WTC11 (cell line): ENCODE data around the gene RNF113A. TPM values are rescaled to one million over a fixed set of nuclear protein-coding genes. Genes with fewer than 3 reads are reported as not detected.

ENCODE experiments used
- ATAC-seq: fragments of 200-7000 bp; cut with Tn5 transposase; 2 replicates; pipeline ENCODE4 v1.10.0; 2021; ENCODE audit warnings: mild to moderate bottlenecking, moderate library complexity
- CTCF ChIA-PET: fragments of 300-600 bp; sonication (Branson Sonifier 250); formaldehyde crosslinking; loops from one replicate; lab custom pipeline; 2021; ENCODE audit warnings: antibody characterized with exemption; lab: Charles Lee
- POLR2A ChIA-PET: fragments of 350-600 bp; sonication (Branson Sonifier 250); formaldehyde crosslinking; loops from one replicate; lab custom pipeline; 2021; ENCODE audit warnings: antibody characterized with exemption; lab: Charles Lee
- DNase-seq: peaks from one replicate; pipeline ENCODE4 v3.0.0; 2021; ENCODE audit warnings: low spot score
- H3K27ac Mint-ChIP-seq: 2 replicates; pipeline ENCODE4 v1.8.0; 2021; ENCODE audit warnings: mixed read lengths
- H3K27me3 Mint-ChIP-seq: 2 replicates; pipeline ENCODE4 v1.8.0; 2021; ENCODE audit warnings: low read depth, mild to moderate bottlenecking, moderate library complexity, mixed read lengths
- H3K36me3 Mint-ChIP-seq: 2 replicates; pipeline ENCODE4 v1.8.0; 2021; ENCODE audit warnings: mixed read lengths
- H3K4me1 Mint-ChIP-seq: 2 replicates; pipeline ENCODE4 v1.8.0; 2022; ENCODE audit warnings: mixed read lengths
- H3K4me3 Mint-ChIP-seq: 2 replicates; pipeline ENCODE4 v1.8.0; 2021; ENCODE audit warnings: mild to moderate bottlenecking, moderate library complexity, mixed read lengths
- H3K9me3 Mint-ChIP-seq: 2 replicates; pipeline ENCODE4 v1.8.0; 2021; ENCODE audit warnings: mixed read lengths
- CTCF ChIP-seq: fragments of 200-600 bp; IDR thresholded peaks from 2 replicates; pipeline ENCODE4 v1.8.0; 2022; ENCODE audit warnings: antibody characterized with exemption
- ELF4 ChIP-seq: sonication (generic); formaldehyde crosslinking; IDR thresholded peaks from 2 replicates; pipeline ENCODE4 v1.8.1; 2022; ENCODE audit warnings: low read depth, mild to moderate bottlenecking, moderate library complexity, missing genetic modification reagents
- GTF2I ChIP-seq: fragments of 250-450 bp; sonication (Bioruptor Pico); conservative IDR thresholded peaks from 2 replicates; pipeline ENCODE4 v1.4.0; 2021; ENCODE audit warnings: mild to moderate bottlenecking
- JAZF1 ChIP-seq: fragments of 250-450 bp; sonication (Bioruptor Pico); IDR thresholded peaks from 2 replicates; pipeline ENCODE4 v1.9.0; 2021; ENCODE audit warnings: moderate library complexity, mild to moderate bottlenecking, inconsistent platforms
- MAX ChIP-seq: sonication (generic); formaldehyde crosslinking; IDR thresholded peaks from 2 replicates; pipeline ENCODE4 v1.8.0; 2022; ENCODE audit warnings: mild to moderate bottlenecking, missing genetic modification reagents
- NFYB ChIP-seq: sonication (generic); formaldehyde crosslinking; conservative IDR thresholded peaks from 2 replicates; pipeline ENCODE4 v1.8.0; 2022; ENCODE audit warnings: low read depth, missing genetic modification reagents
- NR3C1 ChIP-seq: sonication (generic); formaldehyde crosslinking; conservative IDR thresholded peaks from 2 replicates; pipeline ENCODE4 v1.8.1; 2023; ENCODE audit warnings: low read depth, mild to moderate bottlenecking, missing genetic modification reagents
- SMAD4 ChIP-seq: sonication (generic); formaldehyde crosslinking; IDR thresholded peaks from 2 replicates; pipeline ENCODE4 v1.8.0; 2022; ENCODE audit warnings: mild to moderate bottlenecking, missing genetic modification reagents
- SP1 ChIP-seq: sonication (generic); formaldehyde crosslinking; conservative IDR thresholded peaks from 2 replicates; pipeline ENCODE4 v1.8.1; 2022; ENCODE audit warnings: missing genetic modification reagents
- ZNF121 ChIP-seq: sonication (generic); formaldehyde crosslinking; IDR thresholded peaks from 2 replicates; pipeline ENCODE4 v1.8.0; 2023; ENCODE audit warnings: missing genetic modification reagents
- ZNF138 ChIP-seq: sonication (generic); formaldehyde crosslinking; conservative IDR thresholded peaks from 2 replicates; pipeline ENCODE4 v1.8.1; 2022; ENCODE audit warnings: mild to moderate bottlenecking, moderate library complexity, missing genetic modification reagents
- ZNF219 ChIP-seq: sonication (generic); formaldehyde crosslinking; IDR thresholded peaks from 2 replicates; pipeline ENCODE4 v1.8.0; 2023; ENCODE audit warnings: missing genetic modification reagents, mild to moderate bottlenecking, borderline replicate concordance
- ZNF423 ChIP-seq: fragments of 250-450 bp; sonication (Bioruptor Pico); IDR thresholded peaks from 2 replicates; pipeline ENCODE4 v2.1.2; 2022; ENCODE audit warnings: mild to moderate bottlenecking, moderate library complexity
- ZNF671 ChIP-seq: fragments of 250-450 bp; sonication (Bioruptor Pico); IDR thresholded peaks from 2 replicates; pipeline ENCODE4 v1.8.0; 2021; ENCODE audit warnings: mild to moderate bottlenecking
- total RNA-seq: library from RNA; stranded (reverse); gene quantifications from 3 replicates; pipeline ENCODE4 v1.2.3, GENCODE V29; 2021
- TF ChIP-seq, protein P1 (sequence below): fragments of 250-450 bp; sonication (Bioruptor Pico); IDR thresholded peaks from 2 replicates; pipeline ENCODE4 v1.9.0; 2021; ENCODE audit warnings: mild to moderate bottlenecking
- TF ChIP-seq, protein P2 (sequence below): sonication (generic); formaldehyde crosslinking; conservative IDR thresholded peaks from 2 replicates; pipeline ENCODE4 v1.8.1; 2023; ENCODE audit warnings: mild to moderate bottlenecking, low read depth, missing genetic modification reagents, moderate library complexity
- TF ChIP-seq, protein P3 (sequence below): sonication (generic); formaldehyde crosslinking; IDR thresholded peaks from 2 replicates; pipeline ENCODE4 v1.8.1; 2023; ENCODE audit warnings: mild to moderate bottlenecking, missing genetic modification reagents
- TF ChIP-seq, protein P4 (sequence below): sonication (generic); formaldehyde crosslinking; IDR thresholded peaks from 2 replicates; pipeline ENCODE4 v1.8.1; 2022; ENCODE audit warnings: low read depth, mild to moderate bottlenecking, moderate library complexity, missing genetic modification reagents, borderline replicate concordance

The RNF113A gene
- total RNA-seq, 1 experiment from 2014 or later: 16.9 TPM

DNA sequence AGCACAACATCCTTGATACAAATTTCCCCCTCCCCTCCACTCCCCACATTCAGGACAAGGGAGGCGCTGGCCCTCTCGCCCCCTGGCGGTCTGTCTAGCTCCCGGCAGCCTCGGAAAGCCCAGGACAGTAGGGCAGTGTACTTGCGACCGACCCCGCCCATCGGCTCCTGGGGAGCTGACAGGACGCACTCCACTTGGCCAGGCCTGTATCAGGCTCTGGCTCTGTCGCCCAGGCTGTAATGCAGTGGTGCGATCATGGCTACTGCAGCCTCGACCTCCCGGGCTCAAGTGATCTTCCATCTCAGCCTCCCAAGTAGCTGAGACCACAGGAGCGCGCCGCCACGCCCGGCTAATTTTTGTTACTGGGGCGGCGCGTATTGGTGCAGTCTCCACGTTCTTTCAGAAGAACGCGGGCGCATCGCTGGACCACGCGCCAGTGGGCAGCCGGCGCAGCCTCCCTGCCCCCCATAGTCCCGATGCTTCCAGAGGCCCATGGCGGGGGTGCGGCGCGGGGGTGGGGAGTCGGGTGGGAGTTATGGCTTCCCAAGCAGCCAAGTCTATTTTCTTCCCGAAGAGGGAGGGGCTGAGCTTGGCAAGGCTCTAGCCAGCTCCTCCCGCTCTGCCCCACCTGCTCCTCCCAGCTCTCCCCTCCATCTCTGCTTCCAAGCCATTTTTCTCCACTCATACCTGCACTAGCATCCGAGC lies 16.3 kb upstream of the RNF113A start:
- no peaks in the 10 kb centered on the region for H3K27me3 Mint-ChIP-seq
- no peak overlapping the region for H3K27ac Mint-ChIP-seq
- DNase-seq (peak; percentile 86), ATAC-seq (peak; percentile 96)
- POLR2A ChIA-PET: interaction anchor here (1.0 to 1.1 kb wide), 2 partner anchors 9 to 97 kb away, joined by 3 to 5 read pairs; partner anchors contain the start of gene RPL39
- TF ChIP-seq ZNF121 (CRISPR knock-in tag): peak; percentile 95
- TF ChIP-seq CTCF: peak; percentile 64
- TF ChIP-seq ZNF138 (CRISPR knock-in tag): no peak
- TF ChIP-seq JAZF1 (CRISPR knock-in tag): no peak
- no peaks in the 10 kb centered on the region for H3K9me3 Mint-ChIP-seq
- H3K36me3 Mint-ChIP-seq: no peaks in the 10 kb centered on the region
- no peaks in the 10 kb centered on the region for H3K4me1 Mint-ChIP-seq
- peak overlapping the region; percentile 64 for H3K4me3 Mint-ChIP-seq
- CTCF ChIA-PET: interaction anchor here (0.6 to 2.2 kb wide), 25 partner anchors 8 to 405 kb away, joined by 3 to 15 read pairs (median 4); partner anchors contain the start of genes AKAP14, RPL39, SEPTIN6 and SOWAHD

GRCh38 chrX:119885554-119886428 lies 14.3 kb upstream of the RNF113A start:
- peak; percentile 80 for TF ChIP-seq NFYB (CRISPR knock-in tag)
- TF ChIP-seq ZNF219 (CRISPR knock-in tag): no peak
- Mint-ChIP-seq H3K9me3 (no peaks in the 10 kb centered on the region), H3K36me3 (no peaks in the 10 kb centered on the region), H3K4me3 (no peak overlapping the region), H3K27ac (no peak overlapping the region), H3K4me1 (no peaks in the 10 kb centered on the region), H3K27me3 (no peaks in the 10 kb centered on the region)
- POLR2A ChIA-PET: no interaction called here
- CTCF ChIA-PET: no interaction called here
- DNase-seq: no peak
- ATAC-seq: no peak

GRCh38 chrX:119880552-119881437 lies 9.3 kb upstream of the RNF113A start:
- no peaks in the 10 kb centered on the region for H3K27me3 Mint-ChIP-seq
- ATAC-seq: peak; percentile 90
- no peak for DNase-seq
- peaks cover 14% of the 10 kb centered on the region for H3K36me3 Mint-ChIP-seq
- H3K4me3 Mint-ChIP-seq: no peak overlapping the region
- peak overlapping the region; percentile 25 for H3K27ac Mint-ChIP-seq
- TF ChIP-seq NR3C1 (CRISPR knock-in tag) (no peak), ELF4 (CRISPR knock-in tag) (no peak), SP1 (CRISPR knock-in tag) (no peak), GTF2I (CRISPR knock-in tag) (no peak), ZNF671 (CRISPR knock-in tag) (no peak), SMAD4 (no peak), ZNF423 (no peak), MAX (CRISPR knock-in tag) (no peak)
- TF ChIP-seq, protein P1, sequence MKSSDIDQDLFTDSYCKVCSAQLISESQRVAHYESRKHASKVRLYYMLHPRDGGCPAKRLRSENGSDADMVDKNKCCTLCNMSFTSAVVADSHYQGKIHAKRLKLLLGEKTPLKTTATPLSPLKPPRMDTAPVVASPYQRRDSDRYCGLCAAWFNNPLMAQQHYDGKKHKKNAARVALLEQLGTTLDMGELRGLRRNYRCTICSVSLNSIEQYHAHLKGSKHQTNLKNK (CRISPR knock-in tag): no peak
- TF ChIP-seq, protein P2, sequence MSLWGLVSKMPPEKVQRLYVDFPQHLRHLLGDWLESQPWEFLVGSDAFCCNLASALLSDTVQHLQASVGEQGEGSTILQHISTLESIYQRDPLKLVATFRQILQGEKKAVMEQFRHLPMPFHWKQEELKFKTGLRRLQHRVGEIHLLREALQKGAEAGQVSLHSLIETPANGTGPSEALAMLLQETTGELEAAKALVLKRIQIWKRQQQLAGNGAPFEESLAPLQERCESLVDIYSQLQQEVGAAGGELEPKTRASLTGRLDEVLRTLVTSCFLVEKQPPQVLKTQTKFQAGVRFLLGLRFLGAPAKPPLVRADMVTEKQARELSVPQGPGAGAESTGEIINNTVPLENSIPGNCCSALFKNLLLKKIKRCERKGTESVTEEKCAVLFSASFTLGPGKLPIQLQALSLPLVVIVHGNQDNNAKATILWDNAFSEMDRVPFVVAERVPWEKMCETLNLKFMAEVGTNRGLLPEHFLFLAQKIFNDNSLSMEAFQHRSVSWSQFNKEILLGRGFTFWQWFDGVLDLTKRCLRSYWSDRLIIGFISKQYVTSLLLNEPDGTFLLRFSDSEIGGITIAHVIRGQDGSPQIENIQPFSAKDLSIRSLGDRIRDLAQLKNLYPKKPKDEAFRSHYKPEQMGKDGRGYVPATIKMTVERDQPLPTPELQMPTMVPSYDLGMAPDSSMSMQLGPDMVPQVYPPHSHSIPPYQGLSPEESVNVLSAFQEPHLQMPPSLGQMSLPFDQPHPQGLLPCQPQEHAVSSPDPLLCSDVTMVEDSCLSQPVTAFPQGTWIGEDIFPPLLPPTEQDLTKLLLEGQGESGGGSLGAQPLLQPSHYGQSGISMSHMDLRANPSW (CRISPR knock-in tag): no peak
- TF ChIP-seq, protein P3, sequence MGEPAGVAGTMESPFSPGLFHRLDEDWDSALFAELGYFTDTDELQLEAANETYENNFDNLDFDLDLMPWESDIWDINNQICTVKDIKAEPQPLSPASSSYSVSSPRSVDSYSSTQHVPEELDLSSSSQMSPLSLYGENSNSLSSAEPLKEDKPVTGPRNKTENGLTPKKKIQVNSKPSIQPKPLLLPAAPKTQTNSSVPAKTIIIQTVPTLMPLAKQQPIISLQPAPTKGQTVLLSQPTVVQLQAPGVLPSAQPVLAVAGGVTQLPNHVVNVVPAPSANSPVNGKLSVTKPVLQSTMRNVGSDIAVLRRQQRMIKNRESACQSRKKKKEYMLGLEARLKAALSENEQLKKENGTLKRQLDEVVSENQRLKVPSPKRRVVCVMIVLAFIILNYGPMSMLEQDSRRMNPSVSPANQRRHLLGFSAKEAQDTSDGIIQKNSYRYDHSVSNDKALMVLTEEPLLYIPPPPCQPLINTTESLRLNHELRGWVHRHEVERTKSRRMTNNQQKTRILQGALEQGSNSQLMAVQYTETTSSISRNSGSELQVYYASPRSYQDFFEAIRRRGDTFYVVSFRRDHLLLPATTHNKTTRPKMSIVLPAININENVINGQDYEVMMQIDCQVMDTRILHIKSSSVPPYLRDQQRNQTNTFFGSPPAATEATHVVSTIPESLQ (CRISPR knock-in tag): no peak
- TF ChIP-seq, protein P4, sequence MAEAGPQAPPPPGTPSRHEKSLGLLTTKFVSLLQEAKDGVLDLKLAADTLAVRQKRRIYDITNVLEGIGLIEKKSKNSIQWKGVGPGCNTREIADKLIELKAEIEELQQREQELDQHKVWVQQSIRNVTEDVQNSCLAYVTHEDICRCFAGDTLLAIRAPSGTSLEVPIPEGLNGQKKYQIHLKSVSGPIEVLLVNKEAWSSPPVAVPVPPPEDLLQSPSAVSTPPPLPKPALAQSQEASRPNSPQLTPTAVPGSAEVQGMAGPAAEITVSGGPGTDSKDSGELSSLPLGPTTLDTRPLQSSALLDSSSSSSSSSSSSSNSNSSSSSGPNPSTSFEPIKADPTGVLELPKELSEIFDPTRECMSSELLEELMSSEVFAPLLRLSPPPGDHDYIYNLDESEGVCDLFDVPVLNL (CRISPR knock-in tag): no peak
- TF ChIP-seq, all 79 proteins: peak for 0
- CTCF ChIA-PET: interaction anchor here (0.5 to 1.0 kb wide), 5 partner anchors 15 to 189 kb away, joined by 3 read pairs; partner anchors contain the start of genes AKAP14, RPL39 and UPF3B
- POLR2A ChIA-PET: no interaction called here
- H3K9me3 Mint-ChIP-seq: no peaks in the 10 kb centered on the region
- H3K4me1 Mint-ChIP-seq: no peaks in the 10 kb centered on the region
